GM23338 (cell line): Measurements from ENCODE around the gene PSPC1.

ENCODE experiments used
- EZH2 ChIP-seq: fragments of 200-600 bp; sonication (generic); IDR thresholded peaks from one replicate; pipeline ENCODE4 v1.8.0; 2017; ENCODE audit warnings: antibody characterized with exemption, mild to moderate bottlenecking, low read depth; ENCODE audit not compliant: unreplicated experiment
- EZH2phosphoT487 ChIP-seq: fragments of 200-600 bp; sonication (generic); IDR thresholded peaks from one replicate; pipeline ENCODE4 v1.8.1; 2018; ENCODE audit warnings: antibody characterized with exemption; ENCODE audit not compliant: unreplicated experiment
- JUNB ChIP-seq: IDR thresholded peaks from one replicate; pipeline ENCODE4 v1.6.1; 2016; ENCODE audit warnings: antibody characterized with exemption; ENCODE audit not compliant: unreplicated experiment
- POLR2AphosphoS5 ChIP-seq: IDR thresholded peaks from 2 replicates; pipeline ENCODE4 v1.6.1; 2016; ENCODE audit warnings: antibody characterized with exemption, low read depth
- ZNF114 ChIP-seq: fragments of 250-450 bp; sonication (Bioruptor Pico); IDR thresholded peaks from 2 replicates; pipeline ENCODE4 v1.5.0; 2020; ENCODE audit warnings: mild to moderate bottlenecking, moderate library complexity
- ZNF331 ChIP-seq: fragments of 250-450 bp; sonication (Bioruptor Pico); IDR thresholded peaks from 2 replicates; pipeline ENCODE4 v1.5.0; 2020; ENCODE audit warnings: low read depth, mild to moderate bottlenecking, moderate library complexity
- TF ChIP-seq, protein P1 (sequence below), 2 experiments: fragments of 200-600 bp in 1 of 2; sonication (generic) in 1 of 2; conservative IDR thresholded peaks; 2 replicates each; pipeline versions ENCODE4 v1.5.1 to v1.6.1; 2016 to 2017; ENCODE audit warnings: antibody characterized with exemption in 2 of 2, low read depth in 2 of 2, mild to moderate bottlenecking in 2 of 2, moderate library complexity in 1 of 2

GRCh38 chr13:19810151-19810550 lies 27.4 kb upstream of the PSPC1 start:
- TF ChIP-seq JUNB (no peak), EZH2phosphoT487 (no peak), ZNF114 (no peak), POLR2AphosphoS5 (no peak), ZNF331 (CRISPR knock-in tag) (no peak), EZH2 (no peak)
- TF ChIP-seq, protein P1, sequence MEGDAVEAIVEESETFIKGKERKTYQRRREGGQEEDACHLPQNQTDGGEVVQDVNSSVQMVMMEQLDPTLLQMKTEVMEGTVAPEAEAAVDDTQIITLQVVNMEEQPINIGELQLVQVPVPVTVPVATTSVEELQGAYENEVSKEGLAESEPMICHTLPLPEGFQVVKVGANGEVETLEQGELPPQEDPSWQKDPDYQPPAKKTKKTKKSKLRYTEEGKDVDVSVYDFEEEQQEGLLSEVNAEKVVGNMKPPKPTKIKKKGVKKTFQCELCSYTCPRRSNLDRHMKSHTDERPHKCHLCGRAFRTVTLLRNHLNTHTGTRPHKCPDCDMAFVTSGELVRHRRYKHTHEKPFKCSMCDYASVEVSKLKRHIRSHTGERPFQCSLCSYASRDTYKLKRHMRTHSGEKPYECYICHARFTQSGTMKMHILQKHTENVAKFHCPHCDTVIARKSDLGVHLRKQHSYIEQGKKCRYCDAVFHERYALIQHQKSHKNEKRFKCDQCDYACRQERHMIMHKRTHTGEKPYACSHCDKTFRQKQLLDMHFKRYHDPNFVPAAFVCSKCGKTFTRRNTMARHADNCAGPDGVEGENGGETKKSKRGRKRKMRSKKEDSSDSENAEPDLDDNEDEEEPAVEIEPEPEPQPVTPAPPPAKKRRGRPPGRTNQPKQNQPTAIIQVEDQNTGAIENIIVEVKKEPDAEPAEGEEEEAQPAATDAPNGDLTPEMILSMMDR (conservative IDR thresholded peaks at IDR 0.05; ENCODE audit: low read depth in 2 of 2): no peak
